ENCODE data around the gene TBX20. TPM values are rescaled to one million over a fixed set of nuclear protein-coding genes. Genes with fewer than 3 reads are reported as not detected.

Gene TBX20
- total and polyA plus RNA-seq, 2 of the 13 experiments (the other 11 are each of a cell fraction or from before 2014, with no cell fraction given) = not detected

- Histone ChIP-seq H3K27ac (ENCODE audit: extremely low read length, insufficient read depth, low read length) (no peak overlapping the region), H3K27me3 (ENCODE audit: control insufficient read depth in 1 of 2, insufficient read depth in 2 of 2, low read length in 2 of 2) (no peaks in the 10 kb centered on the region), H3K9me3 (ENCODE audit: low read length) (no peaks in the 10 kb centered on the region), H3K36me3 (replicated peaks in 1 of 2; ENCODE audit: control insufficient read depth in 1 of 2, insufficient read depth in 2 of 2, low read length in 2 of 2) (no peaks in the 10 kb centered on the region), H4K20me1 (ENCODE audit: insufficient read depth, low read length) (no peaks in the 10 kb centered on the region), H3K4me2 (ENCODE audit: low read depth, low read length) (no peak overlapping the region), H3K4me1 (ENCODE audit: insufficient read depth, low read length) (no peaks in the 10 kb centered on the region), H2AFZ (ENCODE audit: low read length) (no peak overlapping the region), H3K79me2 (ENCODE audit: insufficient read depth, low read length) (no peaks in the 10 kb centered on the region), H3K9ac (ENCODE audit: insufficient read depth, low read depth, low read length) (no peak overlapping the region), H3K4me3 (replicated peaks in 1 of 3; ENCODE audit: insufficient read depth in 1 of 3, low read depth in 2 of 3, low read length in 3 of 3) (no peak overlapping the region)
- in situ Hi-C loops (cut with HindIII; ENCODE audit: extremely low pct_ligation_motif_present, low pct_unique_long_range_greater_than_20kb) = no loop called here
- ATAC-seq (no peak), FAIRE-seq (no peak), DNase-seq (ENCODE audit: low spot score) (no peak)
- intact Hi-C loops (cut with micrococcal nuclease; ENCODE audit: unreplicated experiment) = no loop called here
- CTCF ChIA-PET (ENCODE audit: low intra/inter-chr PET ratio, low total read pairs) = no interaction called here
- POLR2A ChIA-PET = no interaction called here
- no TSS peak for BruUV-seq (replicated peaks)
- TF ChIP-seq, protein P1, sequence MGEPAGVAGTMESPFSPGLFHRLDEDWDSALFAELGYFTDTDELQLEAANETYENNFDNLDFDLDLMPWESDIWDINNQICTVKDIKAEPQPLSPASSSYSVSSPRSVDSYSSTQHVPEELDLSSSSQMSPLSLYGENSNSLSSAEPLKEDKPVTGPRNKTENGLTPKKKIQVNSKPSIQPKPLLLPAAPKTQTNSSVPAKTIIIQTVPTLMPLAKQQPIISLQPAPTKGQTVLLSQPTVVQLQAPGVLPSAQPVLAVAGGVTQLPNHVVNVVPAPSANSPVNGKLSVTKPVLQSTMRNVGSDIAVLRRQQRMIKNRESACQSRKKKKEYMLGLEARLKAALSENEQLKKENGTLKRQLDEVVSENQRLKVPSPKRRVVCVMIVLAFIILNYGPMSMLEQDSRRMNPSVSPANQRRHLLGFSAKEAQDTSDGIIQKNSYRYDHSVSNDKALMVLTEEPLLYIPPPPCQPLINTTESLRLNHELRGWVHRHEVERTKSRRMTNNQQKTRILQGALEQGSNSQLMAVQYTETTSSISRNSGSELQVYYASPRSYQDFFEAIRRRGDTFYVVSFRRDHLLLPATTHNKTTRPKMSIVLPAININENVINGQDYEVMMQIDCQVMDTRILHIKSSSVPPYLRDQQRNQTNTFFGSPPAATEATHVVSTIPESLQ (CRISPR knock-in tag; conservative IDR thresholded peaks at IDR 0.05) = no peak
- TF ChIP-seq, protein P2, sequence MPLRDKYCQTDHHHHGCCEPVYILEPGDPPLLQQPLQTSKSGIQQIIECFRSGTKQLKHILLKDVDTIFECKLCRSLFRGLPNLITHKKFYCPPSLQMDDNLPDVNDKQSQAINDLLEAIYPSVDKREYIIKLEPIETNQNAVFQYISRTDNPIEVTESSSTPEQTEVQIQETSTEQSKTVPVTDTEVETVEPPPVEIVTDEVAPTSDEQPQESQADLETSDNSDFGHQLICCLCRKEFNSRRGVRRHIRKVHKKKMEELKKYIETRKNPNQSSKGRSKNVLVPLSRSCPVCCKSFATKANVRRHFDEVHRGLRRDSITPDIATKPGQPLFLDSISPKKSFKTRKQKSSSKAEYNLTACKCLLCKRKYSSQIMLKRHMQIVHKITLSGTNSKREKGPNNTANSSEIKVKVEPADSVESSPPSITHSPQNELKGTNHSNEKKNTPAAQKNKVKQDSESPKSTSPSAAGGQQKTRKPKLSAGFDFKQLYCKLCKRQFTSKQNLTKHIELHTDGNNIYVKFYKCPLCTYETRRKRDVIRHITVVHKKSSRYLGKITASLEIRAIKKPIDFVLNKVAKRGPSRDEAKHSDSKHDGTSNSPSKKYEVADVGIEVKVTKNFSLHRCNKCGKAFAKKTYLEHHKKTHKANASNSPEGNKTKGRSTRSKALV (CRISPR knock-in tag; IDR thresholded peaks at IDR 0.05) = no peak
- TF ChIP-seq ZBTB42 (CRISPR knock-in tag; IDR thresholded peaks at IDR 0.05) (no peak), GABPA (IDR thresholded peaks at IDR 0.05; ENCODE audit: low read depth, low read length) (no peak), GABPA (CRISPR knock-in tag; IDR thresholded peaks at IDR 0.05; ENCODE audit: low read depth) (no peak), TOPORS (CRISPR knock-in tag; IDR thresholded peaks at IDR 0.05) (no peak), IKZF5 (CRISPR knock-in tag; IDR thresholded peaks at IDR 0.05) (no peak), MTA3 (CRISPR knock-in tag; IDR thresholded peaks at IDR 0.05) (no peak), MLX (CRISPR knock-in tag; IDR thresholded peaks at IDR 0.05) (no peak), AGO1 (IDR thresholded peaks at IDR 0.05; ENCODE audit: low read depth, low read length, poor library complexity, severe bottlenecking) (no peak), ZNF44 (CRISPR knock-in tag; IDR thresholded peaks at IDR 0.05) (no peak), XRCC5 (optimal IDR thresholded peaks at IDR 0.05; ENCODE audit: low read length) (no peak), SMAD9 (CRISPR knock-in tag; IDR thresholded peaks at IDR 0.05) (no peak), CENPT (CRISPR knock-in tag; IDR thresholded peaks at IDR 0.05; ENCODE audit: low read depth) (no peak), ARNT2 (CRISPR knock-in tag; IDR thresholded peaks at IDR 0.05; ENCODE audit: low read depth) (no peak), DDIT3 (CRISPR knock-in tag; IDR thresholded peaks at IDR 0.05) (no peak)
- TF ChIP-seq, protein P3, sequence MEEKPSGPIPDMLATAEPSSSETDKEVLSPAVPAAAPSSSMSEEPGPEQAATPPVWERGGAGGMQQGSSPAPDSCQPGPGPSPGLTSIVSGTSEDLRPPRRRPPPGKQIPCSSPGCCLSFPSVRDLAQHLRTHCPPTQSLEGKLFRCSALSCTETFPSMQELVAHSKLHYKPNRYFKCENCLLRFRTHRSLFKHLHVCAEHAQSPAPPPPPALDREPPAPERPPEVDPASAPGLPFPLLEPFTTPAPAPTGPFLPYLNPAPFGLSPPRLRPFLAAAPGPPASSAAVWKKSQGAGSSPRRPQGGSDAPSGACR (CRISPR knock-in tag; IDR thresholded peaks at IDR 0.05) = no peak
- TF ChIP-seq, protein P4, sequence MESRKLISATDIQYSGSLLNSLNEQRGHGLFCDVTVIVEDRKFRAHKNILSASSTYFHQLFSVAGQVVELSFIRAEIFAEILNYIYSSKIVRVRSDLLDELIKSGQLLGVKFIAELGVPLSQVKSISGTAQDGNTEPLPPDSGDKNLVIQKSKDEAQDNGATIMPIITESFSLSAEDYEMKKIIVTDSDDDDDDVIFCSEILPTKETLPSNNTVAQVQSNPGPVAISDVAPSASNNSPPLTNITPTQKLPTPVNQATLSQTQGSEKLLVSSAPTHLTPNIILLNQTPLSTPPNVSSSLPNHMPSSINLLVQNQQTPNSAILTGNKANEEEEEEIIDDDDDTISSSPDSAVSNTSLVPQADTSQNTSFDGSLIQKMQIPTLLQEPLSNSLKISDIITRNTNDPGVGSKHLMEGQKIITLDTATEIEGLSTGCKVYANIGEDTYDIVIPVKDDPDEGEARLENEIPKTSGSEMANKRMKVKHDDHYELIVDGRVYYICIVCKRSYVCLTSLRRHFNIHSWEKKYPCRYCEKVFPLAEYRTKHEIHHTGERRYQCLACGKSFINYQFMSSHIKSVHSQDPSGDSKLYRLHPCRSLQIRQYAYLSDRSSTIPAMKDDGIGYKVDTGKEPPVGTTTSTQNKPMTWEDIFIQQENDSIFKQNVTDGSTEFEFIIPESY (CRISPR knock-in tag; IDR thresholded peaks at IDR 0.05) = no peak
Measured at GRCh38 chr7:35241436-35241835, 12.5 kb downstream of the TBX20 start.
